ENCODE results near the gene AMDHD2. TPM values are rescaled to one million over a fixed set of nuclear protein-coding genes. Genes with fewer than 3 reads are reported as not detected.

AMDHD2 gene
- total and polyA plus RNA-seq, 2 of the 13 experiments (the other 11 are each of a cell fraction or from before 2014, with no cell fraction given) = 33.5 to 39.1 TPM

- TF ChIP-seq, protein P1, sequence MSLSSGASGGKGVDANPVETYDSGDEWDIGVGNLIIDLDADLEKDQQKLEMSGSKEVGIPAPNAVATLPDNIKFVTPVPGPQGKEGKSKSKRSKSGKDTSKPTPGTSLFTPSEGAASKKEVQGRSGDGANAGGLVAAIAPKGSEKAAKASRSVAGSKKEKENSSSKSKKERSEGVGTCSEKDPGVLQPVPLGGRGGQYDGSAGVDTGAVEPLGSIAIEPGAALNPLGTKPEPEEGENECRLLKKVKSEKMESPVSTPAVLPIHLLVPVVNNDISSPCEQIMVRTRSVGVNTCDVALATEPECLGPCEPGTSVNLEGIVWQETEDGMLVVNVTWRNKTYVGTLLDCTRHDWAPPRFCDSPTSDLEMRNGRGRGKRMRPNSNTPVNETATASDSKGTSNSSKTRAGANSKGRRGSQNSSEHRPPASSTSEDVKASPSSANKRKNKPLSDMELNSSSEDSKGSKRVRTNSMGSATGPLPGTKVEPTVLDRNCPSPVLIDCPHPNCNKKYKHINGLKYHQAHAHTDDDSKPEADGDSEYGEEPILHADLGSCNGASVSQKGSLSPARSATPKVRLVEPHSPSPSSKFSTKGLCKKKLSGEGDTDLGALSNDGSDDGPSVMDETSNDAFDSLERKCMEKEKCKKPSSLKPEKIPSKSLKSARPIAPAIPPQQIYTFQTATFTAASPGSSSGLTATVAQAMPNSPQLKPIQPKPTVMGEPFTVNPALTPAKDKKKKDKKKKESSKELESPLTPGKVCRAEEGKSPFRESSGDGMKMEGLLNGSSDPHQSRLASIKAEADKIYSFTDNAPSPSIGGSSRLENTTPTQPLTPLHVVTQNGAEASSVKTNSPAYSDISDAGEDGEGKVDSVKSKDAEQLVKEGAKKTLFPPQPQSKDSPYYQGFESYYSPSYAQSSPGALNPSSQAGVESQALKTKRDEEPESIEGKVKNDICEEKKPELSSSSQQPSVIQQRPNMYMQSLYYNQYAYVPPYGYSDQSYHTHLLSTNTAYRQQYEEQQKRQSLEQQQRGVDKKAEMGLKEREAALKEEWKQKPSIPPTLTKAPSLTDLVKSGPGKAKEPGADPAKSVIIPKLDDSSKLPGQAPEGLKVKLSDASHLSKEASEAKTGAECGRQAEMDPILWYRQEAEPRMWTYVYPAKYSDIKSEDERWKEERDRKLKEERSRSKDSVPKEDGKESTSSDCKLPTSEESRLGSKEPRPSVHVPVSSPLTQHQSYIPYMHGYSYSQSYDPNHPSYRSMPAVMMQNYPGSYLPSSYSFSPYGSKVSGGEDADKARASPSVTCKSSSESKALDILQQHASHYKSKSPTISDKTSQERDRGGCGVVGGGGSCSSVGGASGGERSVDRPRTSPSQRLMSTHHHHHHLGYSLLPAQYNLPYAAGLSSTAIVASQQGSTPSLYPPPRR (CRISPR knock-in tag; IDR thresholded peaks at IDR 0.05; ENCODE audit: borderline replicate concordance) = peak; percentile 86
- no peak for TF ChIP-seq KMT2A (CRISPR knock-in tag; IDR thresholded peaks at IDR 0.05)
- TF ChIP-seq, protein P2, sequence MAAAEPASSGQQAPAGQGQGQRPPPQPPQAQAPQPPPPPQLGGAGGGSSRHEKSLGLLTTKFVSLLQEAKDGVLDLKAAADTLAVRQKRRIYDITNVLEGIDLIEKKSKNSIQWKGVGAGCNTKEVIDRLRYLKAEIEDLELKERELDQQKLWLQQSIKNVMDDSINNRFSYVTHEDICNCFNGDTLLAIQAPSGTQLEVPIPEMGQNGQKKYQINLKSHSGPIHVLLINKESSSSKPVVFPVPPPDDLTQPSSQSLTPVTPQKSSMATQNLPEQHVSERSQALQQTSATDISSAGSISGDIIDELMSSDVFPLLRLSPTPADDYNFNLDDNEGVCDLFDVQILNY (CRISPR knock-in tag; conservative IDR thresholded peaks at IDR 0.05) = no peak
- TF ChIP-seq NCOR1 (IDR thresholded peaks at IDR 0.05; ENCODE audit: borderline replicate concordance, low read length) = peak; percentile 87; the same call in 1 of the 2 replicates
- no peak for TF ChIP-seq STAT6 (CRISPR knock-in tag; IDR thresholded peaks at IDR 0.05; ENCODE audit: borderline replicate concordance)
- TF ChIP-seq ZNF549 (CRISPR knock-in tag; IDR thresholded peaks at IDR 0.05) = no peak
- no peak for TF ChIP-seq ZBED4 (CRISPR knock-in tag; IDR thresholded peaks at IDR 0.05; ENCODE audit: borderline replicate concordance)
- TF ChIP-seq CBX2 (IDR thresholded peaks at IDR 0.05; ENCODE audit: low read depth, low read length) = no peak
- TF ChIP-seq CBX2 (CRISPR knock-in tag; IDR thresholded peaks at IDR 0.05; ENCODE audit: low read depth) = no peak
- TF ChIP-seq ZKSCAN1 (IDR thresholded peaks at IDR 0.05; ENCODE audit: low read length) = no peak
- no peak for TF ChIP-seq SRF (IDR thresholded peaks at IDR 0.05; ENCODE audit: low read depth, low read length)
- no peak; the same call in 1 of the 2 replicates for TF ChIP-seq MIER2 (CRISPR knock-in tag; IDR thresholded peaks at IDR 0.05)
- TF ChIP-seq ZFP41 (CRISPR knock-in tag; IDR thresholded peaks at IDR 0.05; ENCODE audit: borderline replicate concordance) = no peak
- TF ChIP-seq, protein P3, sequence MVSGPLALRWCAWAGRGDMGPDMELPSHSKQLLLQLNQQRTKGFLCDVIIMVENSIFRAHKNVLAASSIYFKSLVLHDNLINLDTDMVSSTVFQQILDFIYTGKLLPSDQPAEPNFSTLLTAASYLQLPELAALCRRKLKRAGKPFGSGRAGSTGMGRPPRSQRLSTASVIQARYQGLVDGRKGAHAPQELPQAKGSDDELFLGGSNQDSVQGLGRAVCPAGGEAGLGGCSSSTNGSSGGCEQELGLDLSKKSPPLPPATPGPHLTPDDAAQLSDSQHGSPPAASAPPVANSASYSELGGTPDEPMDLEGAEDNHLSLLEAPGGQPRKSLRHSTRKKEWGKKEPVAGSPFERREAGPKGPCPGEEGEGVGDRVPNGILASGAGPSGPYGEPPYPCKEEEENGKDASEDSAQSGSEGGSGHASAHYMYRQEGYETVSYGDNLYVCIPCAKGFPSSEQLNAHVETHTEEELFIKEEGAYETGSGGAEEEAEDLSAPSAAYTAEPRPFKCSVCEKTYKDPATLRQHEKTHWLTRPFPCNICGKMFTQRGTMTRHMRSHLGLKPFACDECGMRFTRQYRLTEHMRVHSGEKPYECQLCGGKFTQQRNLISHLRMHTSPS (CRISPR knock-in tag; IDR thresholded peaks at IDR 0.05; ENCODE audit: low read depth) = 0 out of 2 replicates have a peak, but pooled peaks have one; percentile 55
- no peak for TF ChIP-seq SRY (CRISPR knock-in tag; IDR thresholded peaks at IDR 0.05)
These were observed 35.2 kb upstream of the AMDHD2 start (continued) for GRCh38 chr16:2484898-2485508.
